ENCODE data around the gene GABRA4. TPM values are rescaled to one million over a fixed set of nuclear protein-coding genes. Genes with fewer than 3 reads are reported as not detected.

GABRA4 gene
- total RNA-seq, 4 donors from 2014 or later = 0.35 TPM; not detected in 3

DNA sequence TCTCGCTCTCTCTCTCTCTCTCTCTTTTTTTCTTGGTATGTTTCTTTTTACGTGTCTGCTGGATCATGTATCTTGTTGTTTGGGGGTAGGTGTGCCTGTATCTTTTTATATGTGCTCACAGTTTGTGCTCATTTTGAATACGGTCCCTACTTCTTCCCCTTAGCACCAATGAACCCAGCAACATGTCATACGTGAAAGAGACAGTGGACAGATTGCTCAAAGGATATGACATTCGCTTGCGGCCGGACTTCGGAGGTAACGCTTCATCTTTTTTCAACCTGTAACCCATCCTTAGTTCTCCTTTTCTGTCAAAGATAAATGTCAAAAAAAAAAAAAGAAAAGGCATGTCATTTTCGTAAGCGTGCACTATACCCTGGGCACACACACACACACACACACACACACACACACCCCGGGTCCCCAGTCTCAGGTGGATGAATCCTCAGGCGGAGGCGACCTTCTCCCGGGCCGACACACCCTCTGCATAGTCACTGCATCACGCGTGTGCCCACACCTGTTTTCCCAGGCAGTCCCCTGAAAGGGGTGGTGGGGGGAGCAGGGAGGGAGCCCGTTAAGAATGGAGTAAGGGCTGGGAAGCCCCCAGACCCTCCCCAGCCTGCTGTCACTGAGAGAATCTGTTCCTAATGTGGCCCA is 38.5 kb upstream of the GABRA4 start:
- Histone ChIP-seq H3K27me3 (no peaks in the 10 kb centered on the region), H3K27ac (no peak overlapping the region), H3K9me3 (no peaks in the 10 kb centered on the region), H3K4me3 (peak overlapping the region; percentile 22 to 31), H3K36me3 (no peaks in the 10 kb centered on the region), H3K4me1 (no peaks in the 10 kb centered on the region)
- intact Hi-C loops (cut with DNase I; ENCODE audit: low total_unique reads) = no loop called here
- no peak for TF ChIP-seq POLR2A (IDR thresholded peaks at IDR 0.05)
- TF ChIP-seq, protein P1, sequence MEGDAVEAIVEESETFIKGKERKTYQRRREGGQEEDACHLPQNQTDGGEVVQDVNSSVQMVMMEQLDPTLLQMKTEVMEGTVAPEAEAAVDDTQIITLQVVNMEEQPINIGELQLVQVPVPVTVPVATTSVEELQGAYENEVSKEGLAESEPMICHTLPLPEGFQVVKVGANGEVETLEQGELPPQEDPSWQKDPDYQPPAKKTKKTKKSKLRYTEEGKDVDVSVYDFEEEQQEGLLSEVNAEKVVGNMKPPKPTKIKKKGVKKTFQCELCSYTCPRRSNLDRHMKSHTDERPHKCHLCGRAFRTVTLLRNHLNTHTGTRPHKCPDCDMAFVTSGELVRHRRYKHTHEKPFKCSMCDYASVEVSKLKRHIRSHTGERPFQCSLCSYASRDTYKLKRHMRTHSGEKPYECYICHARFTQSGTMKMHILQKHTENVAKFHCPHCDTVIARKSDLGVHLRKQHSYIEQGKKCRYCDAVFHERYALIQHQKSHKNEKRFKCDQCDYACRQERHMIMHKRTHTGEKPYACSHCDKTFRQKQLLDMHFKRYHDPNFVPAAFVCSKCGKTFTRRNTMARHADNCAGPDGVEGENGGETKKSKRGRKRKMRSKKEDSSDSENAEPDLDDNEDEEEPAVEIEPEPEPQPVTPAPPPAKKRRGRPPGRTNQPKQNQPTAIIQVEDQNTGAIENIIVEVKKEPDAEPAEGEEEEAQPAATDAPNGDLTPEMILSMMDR (IDR thresholded peaks at IDR 0.05) = no peak
- DNase-seq = no peak

GRCh38 chr4:47031011-47031678 is 37.8 kb upstream of the GABRA4 start, which contains the start of gene GABRB1:
GABRB1 (plus strand) TSS chr4:47031567.
- peak; percentile 40 to 45 for DNase-seq
- H3K9me3 ChIP-seq = no peaks in the 10 kb centered on the region
- peak within 1 kb of the TSS; percentile 22 to 31 for H3K4me3 ChIP-seq
- no peaks in the 10 kb centered on the region for H3K36me3 ChIP-seq
- H3K4me1 ChIP-seq = no peaks in the 10 kb centered on the region
- TF ChIP-seq, protein P1 (IDR thresholded peaks at IDR 0.05) = no peak
- no peak for TF ChIP-seq POLR2A (IDR thresholded peaks at IDR 0.05)
- intact Hi-C loops (cut with DNase I; ENCODE audit: low total_unique reads) = no loop called here
- no peak within 1 kb of the TSS for H3K27ac ChIP-seq
- H3K27me3 ChIP-seq = no peaks in the 10 kb centered on the region

GRCh38 chr4:47017494-47017893 is 24.1 kb upstream of the GABRA4 start:
- DNase-seq = no peak
- no peaks in the 10 kb centered on the region for H3K27me3 ChIP-seq
- no peaks in the 10 kb centered on the region for H3K4me1 ChIP-seq
- no peak for TF ChIP-seq POLR2A (IDR thresholded peaks at IDR 0.05)
- TF ChIP-seq, protein P1 (IDR thresholded peaks at IDR 0.05) = no peak
- no peaks in the 10 kb centered on the region for H3K9me3 ChIP-seq
- H3K36me3 ChIP-seq = no peaks in the 10 kb centered on the region
- H3K4me3 ChIP-seq = no peak overlapping the region
- intact Hi-C loops (cut with DNase I; ENCODE audit: low total_unique reads) = no loop called here
- no peak overlapping the region for H3K27ac ChIP-seq

DNA sequence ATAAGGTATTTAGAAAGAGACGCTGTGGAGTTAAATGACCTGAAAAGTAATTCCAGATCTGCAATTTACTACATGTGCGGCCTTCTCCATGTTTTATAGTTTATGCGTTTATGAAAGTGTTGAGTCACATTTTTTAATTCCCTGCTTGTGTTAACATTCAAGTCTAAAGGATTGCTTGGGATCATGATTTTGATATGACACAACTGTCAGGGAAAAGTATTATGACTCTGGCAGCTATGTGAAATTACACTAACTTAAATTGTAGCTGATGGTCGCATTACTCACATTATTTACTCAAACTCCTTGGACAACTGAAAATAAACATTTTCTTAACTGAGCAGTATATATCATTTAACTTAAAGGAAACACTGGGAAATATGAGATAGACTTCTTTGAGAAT is 23.7 kb upstream of the GABRA4 start:
- Histone ChIP-seq H3K4me1 (no peaks in the 10 kb centered on the region), H3K4me3 (no peak overlapping the region), H3K27ac (no peak overlapping the region), H3K27me3 (no peaks in the 10 kb centered on the region), H3K36me3 (no peaks in the 10 kb centered on the region), H3K9me3 (no peaks in the 10 kb centered on the region)
- no peak for TF ChIP-seq POLR2A (IDR thresholded peaks at IDR 0.05)
- TF ChIP-seq, protein P1 (IDR thresholded peaks at IDR 0.05) = no peak
- intact Hi-C loops (cut with DNase I; ENCODE audit: low total_unique reads) = no loop called here
- DNase-seq = no peak

DNA sequence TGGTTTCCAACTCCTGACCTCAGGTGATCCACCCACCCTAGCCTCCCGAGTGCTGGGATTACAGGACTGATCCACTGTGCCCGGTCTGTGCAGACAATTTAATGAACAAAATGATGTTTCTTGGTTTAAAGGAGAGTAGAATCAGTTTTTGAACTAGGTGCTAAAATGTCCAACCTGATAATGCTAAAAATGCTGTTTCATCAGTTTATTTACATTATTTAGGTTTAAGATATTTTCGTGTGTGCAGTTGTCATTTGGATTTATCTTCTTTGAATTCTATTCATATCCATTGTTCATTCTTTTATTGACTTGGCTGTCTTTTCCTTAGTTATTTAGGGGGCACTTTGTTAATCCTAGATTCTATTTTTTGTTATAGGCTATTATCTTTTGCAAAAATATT is 20.0 kb upstream of the GABRA4 start:
- Histone ChIP-seq H3K9me3 (no peaks in the 10 kb centered on the region), H3K27me3 (no peaks in the 10 kb centered on the region), H3K27ac (no peak overlapping the region), H3K4me1 (no peaks in the 10 kb centered on the region), H3K36me3 (no peaks in the 10 kb centered on the region), H3K4me3 (no peak overlapping the region)
- intact Hi-C loops (cut with DNase I; ENCODE audit: low total_unique reads) = no loop called here
- TF ChIP-seq, protein P1 (IDR thresholded peaks at IDR 0.05) = no peak
- TF ChIP-seq POLR2A (IDR thresholded peaks at IDR 0.05) = no peak
- no peak for DNase-seq

Data from uterus (tissue), 4 donors.